AG09309 (cell line): ENCODE measurements around the gene METTL25.

Source experiments
- DNase-seq: peaks from one replicate; pipeline ENCODE4 v3.0.0-alpha.2; 2010; ENCODE audit warnings: low read depth
- H3K4me3 ChIP-seq: 2 replicates; pipeline ENCODE4 v1.5.1; 2011; ENCODE audit warnings: mild to moderate bottlenecking, low read depth, low read length, moderate library complexity; ENCODE audit not compliant: control insufficient read depth
- TF ChIP-seq, protein P1 (sequence below): IDR thresholded peaks from 2 replicates; pipeline ENCODE4 v1.5.1; 2011; ENCODE audit warnings: mild to moderate bottlenecking, low read depth, low read length, inconsistent platforms; ENCODE audit not compliant: insufficient read depth, control insufficient read depth; ENCODE audit errors: missing control alignments

METTL25 gene

DNA sequence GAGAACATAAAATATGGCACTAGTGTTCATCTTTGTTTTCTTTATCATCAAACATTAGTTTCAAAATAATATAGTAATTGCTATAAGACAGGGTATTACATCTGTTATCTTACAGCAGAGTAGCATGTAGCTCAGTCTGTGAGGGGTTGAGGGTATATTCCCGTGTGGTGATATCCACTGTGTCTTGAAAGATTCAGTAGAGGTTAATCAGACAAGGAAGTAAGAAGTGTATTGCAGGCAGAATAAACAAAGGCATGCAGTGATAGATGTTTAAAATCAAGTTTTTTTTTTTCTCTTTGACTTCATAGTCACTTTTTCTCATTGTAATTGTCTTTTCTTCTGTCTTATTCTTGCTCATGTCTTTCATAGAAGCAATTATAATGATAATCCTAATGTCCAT is 48.3 kb downstream of the METTL25 start:
- no peak for DNase-seq
- TF ChIP-seq, protein P1, sequence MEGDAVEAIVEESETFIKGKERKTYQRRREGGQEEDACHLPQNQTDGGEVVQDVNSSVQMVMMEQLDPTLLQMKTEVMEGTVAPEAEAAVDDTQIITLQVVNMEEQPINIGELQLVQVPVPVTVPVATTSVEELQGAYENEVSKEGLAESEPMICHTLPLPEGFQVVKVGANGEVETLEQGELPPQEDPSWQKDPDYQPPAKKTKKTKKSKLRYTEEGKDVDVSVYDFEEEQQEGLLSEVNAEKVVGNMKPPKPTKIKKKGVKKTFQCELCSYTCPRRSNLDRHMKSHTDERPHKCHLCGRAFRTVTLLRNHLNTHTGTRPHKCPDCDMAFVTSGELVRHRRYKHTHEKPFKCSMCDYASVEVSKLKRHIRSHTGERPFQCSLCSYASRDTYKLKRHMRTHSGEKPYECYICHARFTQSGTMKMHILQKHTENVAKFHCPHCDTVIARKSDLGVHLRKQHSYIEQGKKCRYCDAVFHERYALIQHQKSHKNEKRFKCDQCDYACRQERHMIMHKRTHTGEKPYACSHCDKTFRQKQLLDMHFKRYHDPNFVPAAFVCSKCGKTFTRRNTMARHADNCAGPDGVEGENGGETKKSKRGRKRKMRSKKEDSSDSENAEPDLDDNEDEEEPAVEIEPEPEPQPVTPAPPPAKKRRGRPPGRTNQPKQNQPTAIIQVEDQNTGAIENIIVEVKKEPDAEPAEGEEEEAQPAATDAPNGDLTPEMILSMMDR = no peak
- no peak overlapping the region for H3K4me3 ChIP-seq

DNA sequence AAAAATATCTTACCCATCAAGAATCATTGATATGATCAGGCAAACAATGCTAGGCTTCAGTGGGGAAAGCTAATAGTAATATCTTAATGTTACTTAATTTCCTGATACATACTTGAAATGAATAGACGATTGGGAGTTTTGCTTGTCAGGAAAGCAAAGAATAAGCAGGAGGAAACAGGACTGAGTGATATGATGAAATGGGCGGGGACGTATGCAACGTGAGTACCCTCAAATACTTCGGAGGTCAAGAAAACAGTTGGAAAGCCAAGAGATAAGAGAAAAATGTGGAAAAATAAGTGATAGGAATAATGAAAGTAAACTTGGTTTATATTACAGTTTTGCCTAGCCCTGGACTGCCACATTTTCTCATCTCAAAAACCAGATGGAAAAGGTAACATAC is 49.2 kb downstream of the METTL25 start:
- H3K4me3 ChIP-seq = no peak overlapping the region
- TF ChIP-seq, protein P1 = no peak
- no peak for DNase-seq

DNA sequence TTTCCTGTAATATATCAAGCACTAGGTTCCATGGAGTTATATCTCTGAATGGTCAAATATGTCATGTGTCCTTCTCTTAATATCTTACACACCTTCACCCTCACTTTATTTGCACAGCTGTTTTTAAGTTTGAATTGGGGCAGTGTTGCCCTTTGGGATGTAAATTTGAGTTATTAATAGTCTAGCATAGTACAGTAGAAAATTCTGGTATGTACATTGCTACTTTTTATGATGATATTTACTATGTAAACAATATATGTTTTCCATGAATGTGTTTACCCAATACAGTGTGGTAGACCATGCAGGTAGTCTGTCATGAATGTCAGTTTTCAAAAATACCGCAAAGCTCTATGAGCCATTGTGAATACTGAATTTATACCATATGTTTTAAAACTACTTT is 50.5 kb downstream of the METTL25 start:
- TF ChIP-seq, protein P1 = no peak
- no peak for DNase-seq
- no peak overlapping the region for H3K4me3 ChIP-seq

DNA sequence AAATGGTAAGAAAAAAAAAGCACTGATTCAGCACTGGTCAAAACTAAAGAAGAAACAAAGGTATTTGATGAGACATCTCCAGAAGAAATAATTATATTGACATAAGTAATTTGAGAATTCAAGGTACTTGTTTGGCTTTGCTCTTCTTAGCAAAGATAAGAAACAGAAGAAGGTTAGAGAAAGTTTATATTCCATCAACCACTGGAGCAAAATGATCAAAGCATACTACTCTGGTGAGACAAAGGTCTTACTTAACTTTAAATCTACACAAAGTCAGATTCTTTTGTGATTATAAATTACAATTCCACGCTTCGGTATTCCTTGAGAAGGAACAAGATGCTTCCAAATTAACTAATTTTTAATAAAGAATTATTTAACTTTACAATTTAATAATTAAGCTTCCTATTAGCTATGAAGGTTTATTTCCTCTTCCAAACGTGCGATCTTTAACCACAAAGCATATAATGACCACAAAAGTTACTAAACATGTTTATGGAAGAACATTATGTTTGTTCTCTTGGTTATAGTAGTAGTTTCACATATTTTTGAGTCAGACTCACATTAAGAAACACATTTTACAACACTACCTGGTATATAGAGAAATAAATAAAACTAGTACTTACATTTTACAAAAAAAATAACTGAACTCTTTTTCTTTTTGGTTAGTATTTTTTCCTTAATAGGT is 53.4 kb downstream of the METTL25 start:
- DNase-seq = no peak
- TF ChIP-seq, protein P1 = no peak
- H3K4me3 ChIP-seq = no peak overlapping the region

DNA sequence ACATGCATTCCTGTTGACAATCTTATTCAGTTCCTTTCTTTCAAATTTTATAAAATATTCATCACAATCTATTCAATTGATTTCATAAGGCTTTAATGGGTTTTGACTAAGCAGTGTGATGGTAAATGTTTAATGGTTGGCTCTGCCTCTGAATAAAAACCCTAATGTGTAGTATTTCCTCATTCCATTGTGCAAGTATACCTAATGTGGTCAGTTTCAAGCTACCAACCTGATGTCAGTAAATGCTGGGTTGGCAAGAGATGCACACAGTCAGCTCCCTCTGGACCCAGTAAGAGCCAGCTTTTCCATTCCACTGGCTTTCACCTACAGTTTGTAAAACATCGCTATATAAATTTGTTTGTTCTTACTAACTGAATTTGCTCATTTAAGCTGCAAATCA is 53.9 kb downstream of the METTL25 start:
- TF ChIP-seq, protein P1 = no peak
- H3K4me3 ChIP-seq = no peak overlapping the region
- DNase-seq = no peak

DNA sequence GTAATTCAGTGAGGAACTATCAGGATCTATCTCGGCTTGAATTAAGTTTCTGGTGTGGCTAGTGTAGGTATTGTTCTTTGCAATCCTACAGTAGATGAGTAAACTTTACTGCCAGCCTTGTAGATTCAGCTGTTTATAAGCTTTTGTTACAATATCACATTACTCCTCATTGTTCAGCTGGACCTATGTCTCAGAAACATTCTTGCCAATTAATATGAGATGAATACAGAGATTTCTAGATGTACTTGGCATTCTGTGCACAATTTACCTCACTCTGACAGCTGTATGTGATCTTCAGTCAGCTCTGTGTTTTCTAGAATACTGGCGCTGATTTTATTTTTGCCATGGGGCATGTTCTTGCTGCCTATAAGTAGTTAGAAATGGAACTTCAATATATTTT is 55.7 kb downstream of the METTL25 start:
- no peak overlapping the region for H3K4me3 ChIP-seq
- no peak for DNase-seq
- TF ChIP-seq, protein P1 = no peak

DNA sequence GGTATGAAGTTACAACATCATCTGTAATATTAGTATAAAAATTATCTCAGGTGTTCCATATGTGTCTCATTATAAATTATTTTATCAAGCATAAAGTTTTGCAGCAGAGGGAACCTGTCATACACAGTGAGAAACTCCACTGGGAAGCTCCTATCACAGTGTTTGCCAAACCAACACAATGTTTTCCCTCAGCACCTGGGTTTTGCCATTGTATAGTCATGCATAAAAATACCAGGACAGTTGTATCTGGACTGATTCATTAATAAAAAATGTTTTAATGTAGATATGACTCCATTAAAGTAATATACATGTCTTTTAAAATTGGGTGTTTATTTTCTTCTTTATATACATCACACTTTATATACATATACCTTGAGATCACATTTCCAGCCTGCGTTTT is 56.6 kb downstream of the METTL25 start:
- DNase-seq = no peak
- no peak overlapping the region for H3K4me3 ChIP-seq

More for the DNA sequence above, 56.6 kb downstream of the METTL25 start:
- TF ChIP-seq, protein P1 = no peak
